ENCODE data around the gene LCE3B. TPM values are rescaled to one million over a fixed set of nuclear protein-coding genes. Genes with fewer than 3 reads are reported as not detected.
A peak's percentile ranks its signal among the peaks of the same experiment; 100 is the strongest.

LCE3B gene
- total RNA-seq, 1 donor from 2014 or later, result not detected

- DNase-seq (ENCODE audit: low spot score), result no peak
- H3K27me3 Mint-ChIP-seq (ENCODE audit: unreplicated experiment), result peaks cover 2% of the 10 kb centered on the region
- H3K9me3 Mint-ChIP-seq (ENCODE audit: unreplicated experiment), result no peaks in the 10 kb centered on the region
- H3K36me3 Mint-ChIP-seq (ENCODE audit: low read depth, unreplicated experiment), result no peaks in the 10 kb centered on the region
- peaks cover 3% of the 10 kb centered on the region for H3K4me1 Mint-ChIP-seq (ENCODE audit: unreplicated experiment)
- no peak for TF ChIP-seq CTCF (IDR thresholded peaks at IDR 0.05; ENCODE audit: unreplicated experiment)
- H3K4me3 Mint-ChIP-seq (ENCODE audit: unreplicated experiment), result no peak overlapping the region
- H3K27ac Mint-ChIP-seq (ENCODE audit: unreplicated experiment), result no peak overlapping the region
These were observed 26.7 kb downstream of the LCE3B start for GRCh38 chr1:152640351-152640750.

- Mint-ChIP-seq H3K36me3 (ENCODE audit: low read depth, unreplicated experiment) (no peaks in the 10 kb centered on the region), H3K27me3 (ENCODE audit: unreplicated experiment) (peaks cover 2% of the 10 kb centered on the region), H3K4me1 (ENCODE audit: unreplicated experiment) (peaks cover 3% of the 10 kb centered on the region), H3K9me3 (ENCODE audit: unreplicated experiment) (no peaks in the 10 kb centered on the region), H3K27ac (ENCODE audit: unreplicated experiment) (no peak overlapping the region), H3K4me3 (ENCODE audit: unreplicated experiment) (no peak overlapping the region)
- no peak for DNase-seq (ENCODE audit: low spot score)
- no peak for TF ChIP-seq CTCF (IDR thresholded peaks at IDR 0.05; ENCODE audit: unreplicated experiment)
These were observed 30.3 kb downstream of the LCE3B start for GRCh38 chr1:152643945-152644344.

- Mint-ChIP-seq H3K27ac (ENCODE audit: unreplicated experiment) (no peak overlapping the region), H3K4me1 (ENCODE audit: unreplicated experiment) (peaks cover 3% of the 10 kb centered on the region), H3K4me3 (ENCODE audit: unreplicated experiment) (no peak overlapping the region), H3K9me3 (ENCODE audit: unreplicated experiment) (no peaks in the 10 kb centered on the region), H3K27me3 (ENCODE audit: unreplicated experiment) (peaks cover 2% of the 10 kb centered on the region), H3K36me3 (ENCODE audit: low read depth, unreplicated experiment) (no peaks in the 10 kb centered on the region)
- no peak for TF ChIP-seq CTCF (IDR thresholded peaks at IDR 0.05; ENCODE audit: unreplicated experiment)
- DNase-seq (ENCODE audit: low spot score), result no peak
These were observed 31.5 kb downstream of the LCE3B start for GRCh38 chr1:152645146-152645545.

- no peak overlapping the region for H3K4me3 Mint-ChIP-seq (ENCODE audit: unreplicated experiment)
- no peak for TF ChIP-seq CTCF (IDR thresholded peaks at IDR 0.05; ENCODE audit: unreplicated experiment)
- no peaks in the 10 kb centered on the region for H3K9me3 Mint-ChIP-seq (ENCODE audit: unreplicated experiment)
- peaks cover 3% of the 10 kb centered on the region for H3K4me1 Mint-ChIP-seq (ENCODE audit: unreplicated experiment)
- H3K36me3 Mint-ChIP-seq (ENCODE audit: low read depth, unreplicated experiment), result no peaks in the 10 kb centered on the region
- peaks cover 2% of the 10 kb centered on the region for H3K27me3 Mint-ChIP-seq (ENCODE audit: unreplicated experiment)
- DNase-seq (ENCODE audit: low spot score), result no peak
- H3K27ac Mint-ChIP-seq (ENCODE audit: unreplicated experiment), result no peak overlapping the region
These were observed 33.0 kb downstream of the LCE3B start for GRCh38 chr1:152646656-152647055.

- H3K4me1 Mint-ChIP-seq (ENCODE audit: unreplicated experiment), result peaks cover 2% of the 10 kb centered on the region
- H3K27me3 Mint-ChIP-seq (ENCODE audit: unreplicated experiment), result peaks cover 1% of the 10 kb centered on the region
- H3K36me3 Mint-ChIP-seq (ENCODE audit: low read depth, unreplicated experiment), result no peaks in the 10 kb centered on the region
- no peaks in the 10 kb centered on the region for H3K9me3 Mint-ChIP-seq (ENCODE audit: unreplicated experiment)
- peak; percentile 82 for DNase-seq (ENCODE audit: low spot score)
- H3K4me3 Mint-ChIP-seq (ENCODE audit: unreplicated experiment), result no peak overlapping the region
- no peak overlapping the region for H3K27ac Mint-ChIP-seq (ENCODE audit: unreplicated experiment)
- peak; percentile 75 for TF ChIP-seq CTCF (IDR thresholded peaks at IDR 0.05; ENCODE audit: unreplicated experiment)
These were observed 40.5 kb downstream of the LCE3B start for GRCh38 chr1:152654110-152654509.
